Measurements from ENCODE around the gene COX15.

- TF ChIP-seq, protein P1, sequence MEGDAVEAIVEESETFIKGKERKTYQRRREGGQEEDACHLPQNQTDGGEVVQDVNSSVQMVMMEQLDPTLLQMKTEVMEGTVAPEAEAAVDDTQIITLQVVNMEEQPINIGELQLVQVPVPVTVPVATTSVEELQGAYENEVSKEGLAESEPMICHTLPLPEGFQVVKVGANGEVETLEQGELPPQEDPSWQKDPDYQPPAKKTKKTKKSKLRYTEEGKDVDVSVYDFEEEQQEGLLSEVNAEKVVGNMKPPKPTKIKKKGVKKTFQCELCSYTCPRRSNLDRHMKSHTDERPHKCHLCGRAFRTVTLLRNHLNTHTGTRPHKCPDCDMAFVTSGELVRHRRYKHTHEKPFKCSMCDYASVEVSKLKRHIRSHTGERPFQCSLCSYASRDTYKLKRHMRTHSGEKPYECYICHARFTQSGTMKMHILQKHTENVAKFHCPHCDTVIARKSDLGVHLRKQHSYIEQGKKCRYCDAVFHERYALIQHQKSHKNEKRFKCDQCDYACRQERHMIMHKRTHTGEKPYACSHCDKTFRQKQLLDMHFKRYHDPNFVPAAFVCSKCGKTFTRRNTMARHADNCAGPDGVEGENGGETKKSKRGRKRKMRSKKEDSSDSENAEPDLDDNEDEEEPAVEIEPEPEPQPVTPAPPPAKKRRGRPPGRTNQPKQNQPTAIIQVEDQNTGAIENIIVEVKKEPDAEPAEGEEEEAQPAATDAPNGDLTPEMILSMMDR (IDR thresholded peaks at IDR 0.05) = no peak
- TF ChIP-seq POLR2A (IDR thresholded peaks at IDR 0.05) = no peak
These were observed 47.4 kb upstream of the COX15 start for GRCh38 chr10:99779335-99779734.

Measured in thyroid gland (tissue), 4 donors.